IMR-90 (cell line): ENCODE data around the gene RNF32. TPM values are rescaled to one million over a fixed set of nuclear protein-coding genes. Genes with fewer than 3 reads are reported as not detected.

ENCODE experiments used
- ATAC-seq: fragments of 200-7000 bp; cut with Tn5 transposase; 2 replicates; pipeline ENCODE4 v1.9.1; 2020; ENCODE audit warnings: low read depth, mild to moderate bottlenecking, moderate library complexity
- BruUV-seq: library from RNA; stranded (reverse); fragments of 400-500 nt; replicated peaks from 2 replicates; lab custom pipeline; 2021; lab: Mats Ljungman, UMichigan
- CTCF ChIA-PET: fragments of 300-600 bp; formaldehyde crosslinking; extraction: SDS; loops from one replicate; lab custom pipeline; 2021; ENCODE audit warnings: antibody characterized with exemption; lab: Yijun Ruan, JAX
- POLR2A ChIA-PET: fragments of 300-600 bp; sonication (Branson Sonifier 250); formaldehyde crosslinking; loops from one replicate; lab custom pipeline; 2022; ENCODE audit warnings: antibody characterized with exemption; ENCODE audit not compliant: unreplicated experiment; lab: Charles Lee
- DNase-seq: peaks from one replicate; pipeline ENCODE4 v3.0.0; 2013
- H2AFZ ChIP-seq: replicated peaks from 2 replicates; pipeline ENCODE3; 2013; ENCODE audit warnings: low read length, mild to moderate bottlenecking; ENCODE audit not compliant: poor library complexity
- H2AK5ac ChIP-seq: 2 replicates; pipeline ENCODE4 v1.6.1; 2013; ENCODE audit warnings: low read depth, low read length, inconsistent platforms
- H2AK9ac ChIP-seq: replicated peaks from 2 replicates; pipeline ENCODE3; 2013; ENCODE audit warnings: mild to moderate bottlenecking, low read depth, low read length, moderate library complexity; ENCODE audit not compliant: poor library complexity
- H2BK120ac ChIP-seq: 2 replicates; pipeline ENCODE4 v1.6.1; 2013; ENCODE audit warnings: low read depth, low read length, inconsistent platforms
- H2BK15ac ChIP-seq: 3 replicates; pipeline ENCODE4 v1.6.1; 2013; ENCODE audit warnings: low read depth, low read length, inconsistent platforms
- H2BK20ac ChIP-seq: 2 replicates; pipeline ENCODE4 v1.6.1; 2013; ENCODE audit warnings: low read depth, mild to moderate bottlenecking, inconsistent platforms, low read length, moderate library complexity
- H2BK5ac ChIP-seq: 2 replicates; pipeline ENCODE4 v1.6.1; 2013; ENCODE audit warnings: mild to moderate bottlenecking, low read depth, low read length, inconsistent platforms; ENCODE audit not compliant: poor library complexity, severe bottlenecking
- H3K14ac ChIP-seq: replicated peaks from 2 replicates; pipeline ENCODE4 v1.6.1; 2013; ENCODE audit warnings: low read depth, low read length, inconsistent platforms
- H3K18ac ChIP-seq: 2 replicates; pipeline ENCODE4 v1.6.1; 2013; ENCODE audit warnings: low read depth, low read length, control low read depth
- H3K23ac ChIP-seq: 2 replicates; pipeline ENCODE4 v1.6.1; 2013; ENCODE audit warnings: low read depth, low read length, inconsistent platforms
- H3K27ac ChIP-seq: 2 replicates; pipeline ENCODE4 v1.5.1; 2013; ENCODE audit warnings: mild to moderate bottlenecking, control low read depth, low read length; ENCODE audit not compliant: insufficient read depth
- H3K27me3 ChIP-seq: 2 replicates; pipeline ENCODE4 v1.6.1; 2013; ENCODE audit warnings: low read length; ENCODE audit not compliant: control insufficient read depth, insufficient read depth
- H3K36me3 ChIP-seq: 2 replicates; pipeline ENCODE4 v1.6.1; 2013; ENCODE audit warnings: low read length, mixed read lengths; ENCODE audit not compliant: control insufficient read depth, insufficient read depth
- H3K4ac ChIP-seq: 2 replicates; pipeline ENCODE4 v1.6.1; 2013; ENCODE audit warnings: low read depth, low read length, inconsistent platforms
- H3K4me1 ChIP-seq: 2 replicates; pipeline ENCODE4 v1.6.1; 2013; ENCODE audit warnings: low read length, mixed read lengths; ENCODE audit not compliant: control insufficient read depth, insufficient read depth
- H3K4me2 ChIP-seq: 2 replicates; pipeline ENCODE4 v1.6.1; 2013; ENCODE audit warnings: low read depth, mild to moderate bottlenecking, control low read depth, low read length, moderate library complexity
- H3K4me3 ChIP-seq: 2 replicates; pipeline ENCODE4 v1.5.1; 2013; ENCODE audit warnings: low read depth, mild to moderate bottlenecking, control low read depth, low read length, moderate library complexity; ENCODE audit not compliant: insufficient read depth
- H3K56ac ChIP-seq: 2 replicates; pipeline ENCODE4 v1.6.1; 2013; ENCODE audit warnings: low read length, inconsistent platforms; ENCODE audit not compliant: insufficient read depth; ENCODE audit errors: extremely low read depth
- H3K79me1 ChIP-seq, 2 experiments: 2 replicates each; pipeline ENCODE4 v1.6.1; 2013; ENCODE audit warnings: low read length in 2 of 2, inconsistent platforms in 1 of 2, low read depth in 1 of 2
- H3K9ac ChIP-seq: 2 replicates; pipeline ENCODE4 v1.6.1; 2013; ENCODE audit warnings: low read depth, low read length, control low read depth
- H3K9me1 ChIP-seq: 2 replicates; pipeline ENCODE4 v1.6.1; 2013; ENCODE audit warnings: low read length, inconsistent platforms; ENCODE audit not compliant: insufficient read depth
- H3K9me3 ChIP-seq: 2 replicates; pipeline ENCODE4 v1.6.1; 2013; ENCODE audit warnings: low read length; ENCODE audit not compliant: control insufficient read depth, insufficient read depth
- H4K20me1 ChIP-seq: 2 replicates; pipeline ENCODE4 v1.6.1; 2013; ENCODE audit warnings: low read length, inconsistent platforms; ENCODE audit not compliant: insufficient read depth
- H4K5ac ChIP-seq: 2 replicates; pipeline ENCODE4 v1.6.1; 2013; ENCODE audit warnings: mild to moderate bottlenecking, low read depth, low read length, control low read depth
- H4K8ac ChIP-seq, 2 experiments: 2 replicates each; pipeline ENCODE4 v1.6.1; 2013; ENCODE audit warnings: low read depth in 2 of 2, low read length in 2 of 2, control low read depth in 1 of 2, inconsistent platforms in 1 of 2
- H4K91ac ChIP-seq: 2 replicates; pipeline ENCODE4 v1.6.1; 2013; ENCODE audit warnings: low read depth, low read length, inconsistent platforms; ENCODE audit not compliant: insufficient read depth
- CHD1 ChIP-seq: IDR thresholded peaks from 2 replicates; pipeline ENCODE4 v1.6.1; 2012; ENCODE audit warnings: low read depth, low read length, improper control_type of control experiment
- FOS ChIP-seq: fragments of 150-350 bp; IDR thresholded peaks from 2 replicates; pipeline ENCODE4 v1.6.1; 2016; ENCODE audit warnings: low read depth, low read length
- MAZ ChIP-seq: IDR thresholded peaks from 2 replicates; pipeline ENCODE4 v1.6.1; 2012; ENCODE audit warnings: low read depth, mild to moderate bottlenecking, low read length, improper control_type of control experiment, moderate library complexity, borderline replicate concordance
- MXI1 ChIP-seq: IDR thresholded peaks from 2 replicates; pipeline ENCODE4 v1.6.1; 2012; ENCODE audit warnings: low read depth, mild to moderate bottlenecking, low read length, moderate library complexity, borderline replicate concordance
- NFE2L2 ChIP-seq: fragments of 150-350 bp; IDR thresholded peaks from 2 replicates; pipeline ENCODE4 v1.6.1; 2016; ENCODE audit warnings: low read depth, mild to moderate bottlenecking, low read length
- RFX5 ChIP-seq: IDR thresholded peaks from 2 replicates; pipeline ENCODE4 v1.8.0; 2012; ENCODE audit warnings: low read depth, mild to moderate bottlenecking, low read length, moderate library complexity
- SMC3 ChIP-seq: fragments of 150-350 bp; IDR thresholded peaks from 2 replicates; pipeline ENCODE4 v1.6.1; 2016; ENCODE audit warnings: low read depth, mild to moderate bottlenecking, antibody characterized with exemption, low read length, moderate library complexity
- USF2 ChIP-seq: fragments of 150-350 bp; IDR thresholded peaks from 2 replicates; pipeline ENCODE4 v1.6.1; 2017; ENCODE audit warnings: mild to moderate bottlenecking, antibody characterized with exemption, low read length, low read depth
- WGBS, 2 experiments: methylation state at CpG; one replicate each; pipeline versions ENCODE4 v1.1.5 to v1.1.7; 2013; ENCODE audit warnings: missing lambda C conversion rate in 2 of 2; ENCODE audit not compliant: insufficient read length in 1 of 2; ENCODE audit errors: extremely low coverage in 2 of 2; 5-methylcytosine and 5-hydroxymethylcytosine counted together
- dilution Hi-C: fragments of 300-500 bp; cut with HindIII; formaldehyde crosslinking; loops from one replicate; pipeline ENCODE4 v1.14.3; 2018; ENCODE audit warnings: low sequenced_read_pairs; ENCODE audit not compliant: unreplicated experiment
- in situ Hi-C: fragments of 300-500 bp; cut with MboI; formaldehyde crosslinking; loops from 3 replicates; pipeline ENCODE4 v1.14.3; 2019; ENCODE audit warnings: low sequenced_read_pairs, inconsistent platforms, mixed read lengths
- intact Hi-C: fragments of 100-400 bp; cut with micrococcal nuclease; formaldehyde crosslinking; loops from 2 replicates; pipeline ENCODE4 v1.10.0; 2022
- polyA plus RNA-seq, 3 experiments: library from polyadenylated mRNA; depleted of rRNA; stranded (reverse); fragments of >200 nt; gene quantifications; 2 replicates each; pipeline ENCODE4 v1.2.3, GENCODE V29; 2012; ENCODE audit warnings: low replicate concordance in 1 of 3
- total RNA-seq: library from RNA; depleted of rRNA; stranded (reverse); fragments of >200 nt; gene quantifications from 2 replicates; pipeline ENCODE4 v1.2.3, GENCODE V29; 2012
- TF ChIP-seq, protein P1 (sequence below): conservative IDR thresholded peaks from 2 replicates; pipeline ENCODE4 v1.5.1; 2012; ENCODE audit warnings: mild to moderate bottlenecking, low read depth, low read length, improper control_type of control experiment

The RNF32 gene
- total and polyA plus RNA-seq, 2 of the 4 experiments (the other 2 are of a cell fraction): 0.36 to 0.63 TPM

DNA sequence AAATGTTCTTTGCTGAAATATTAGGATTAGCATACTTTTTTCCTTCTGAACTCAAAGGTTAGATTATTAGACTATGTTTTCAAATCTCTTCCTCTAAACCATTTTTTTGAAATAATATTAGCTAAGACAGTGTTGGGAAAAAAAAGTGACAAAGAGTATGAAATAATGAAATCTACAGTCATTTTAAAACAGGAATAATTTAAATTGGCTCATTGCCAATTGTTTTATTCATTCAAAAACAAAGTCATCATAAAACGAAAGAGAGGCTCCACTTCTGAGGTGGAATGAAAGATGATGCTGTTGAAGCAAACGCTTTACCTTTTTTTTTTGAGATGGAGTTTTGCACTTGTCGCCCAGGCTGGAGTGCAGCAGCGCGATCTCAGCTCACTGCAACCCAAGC, 51.2 kb downstream of the RNF32 start:
- Histone ChIP-seq H3K79me1 (no peaks in the 10 kb centered on the region; a peak in 1 of 4 replicates), H3K9me3 (no peaks in the 10 kb centered on the region), H3K14ac (no peak overlapping the region), H3K36me3 (no peaks in the 10 kb centered on the region), H4K8ac (no peak overlapping the region), H4K5ac (no peak overlapping the region), H3K27ac (no peak overlapping the region), H2BK15ac (no peak overlapping the region), H2BK20ac (no peak overlapping the region), H2AK5ac (no peak overlapping the region), H3K27me3 (no peaks in the 10 kb centered on the region), H3K4me1 (no peaks in the 10 kb centered on the region), H4K20me1 (no peaks in the 10 kb centered on the region), H2AFZ (no peak overlapping the region), H3K9me1 (peaks cover 6% of the 10 kb centered on the region; the same call in 1 of the 2 replicates), H3K4me2 (no peak overlapping the region), H3K4me3 (no peak overlapping the region), H2AK9ac (no peak overlapping the region), H3K18ac (no peak overlapping the region), H2BK5ac (no peak overlapping the region), H2BK120ac (no peak overlapping the region), H4K91ac (no peak overlapping the region), H3K23ac (no peak overlapping the region), H3K4ac (no peak overlapping the region), H3K56ac (no peak overlapping the region), H3K9ac (no peak overlapping the region)
- TF ChIP-seq FOS: no peak
- no peak for TF ChIP-seq MAZ
- no peak for TF ChIP-seq MXI1
- no peak for TF ChIP-seq USF2
- TF ChIP-seq RFX5: no peak
- no peak for TF ChIP-seq SMC3
- TF ChIP-seq NFE2L2: no peak
- TF ChIP-seq, protein P1, sequence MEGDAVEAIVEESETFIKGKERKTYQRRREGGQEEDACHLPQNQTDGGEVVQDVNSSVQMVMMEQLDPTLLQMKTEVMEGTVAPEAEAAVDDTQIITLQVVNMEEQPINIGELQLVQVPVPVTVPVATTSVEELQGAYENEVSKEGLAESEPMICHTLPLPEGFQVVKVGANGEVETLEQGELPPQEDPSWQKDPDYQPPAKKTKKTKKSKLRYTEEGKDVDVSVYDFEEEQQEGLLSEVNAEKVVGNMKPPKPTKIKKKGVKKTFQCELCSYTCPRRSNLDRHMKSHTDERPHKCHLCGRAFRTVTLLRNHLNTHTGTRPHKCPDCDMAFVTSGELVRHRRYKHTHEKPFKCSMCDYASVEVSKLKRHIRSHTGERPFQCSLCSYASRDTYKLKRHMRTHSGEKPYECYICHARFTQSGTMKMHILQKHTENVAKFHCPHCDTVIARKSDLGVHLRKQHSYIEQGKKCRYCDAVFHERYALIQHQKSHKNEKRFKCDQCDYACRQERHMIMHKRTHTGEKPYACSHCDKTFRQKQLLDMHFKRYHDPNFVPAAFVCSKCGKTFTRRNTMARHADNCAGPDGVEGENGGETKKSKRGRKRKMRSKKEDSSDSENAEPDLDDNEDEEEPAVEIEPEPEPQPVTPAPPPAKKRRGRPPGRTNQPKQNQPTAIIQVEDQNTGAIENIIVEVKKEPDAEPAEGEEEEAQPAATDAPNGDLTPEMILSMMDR: no peak
- no peak for TF ChIP-seq CHD1
- POLR2A ChIA-PET: interaction anchor here (0.6 kb wide), 1 partner anchor 126 kb away, joined by 3 read pairs; no protein-coding TSS in a partner anchor
- BruUV-seq: TSS peak; percentile 27
- WGBS, 2 experiments: no CpG with 5 or more reads among the region's 5 CpGs
- intact Hi-C loops (no loop called here), dilution Hi-C loops (no loop called here), in situ Hi-C loops (no loop called here)
- ATAC-seq (no peak), DNase-seq (no peak)
- CTCF ChIA-PET: no interaction called here
